H9 (cell line): ENCODE measurements around the gene RNLS. TPM values are rescaled to one million over a fixed set of nuclear protein-coding genes. Genes with fewer than 3 reads are reported as not detected.

Experiments used
- DNase-seq: peaks from one replicate; pipeline ENCODE4 v3.0.0-alpha.2; 2017
- H2AFZ ChIP-seq: one replicate; pipeline ENCODE4 v1.6.1; 2013; ENCODE audit warnings: mild to moderate bottlenecking, low read length, control low read depth, moderate library complexity
- H2AK5ac ChIP-seq: 2 replicates; pipeline ENCODE4 v1.6.1; 2013; ENCODE audit warnings: low read length, control low read depth, mixed read lengths; ENCODE audit not compliant: insufficient read length
- H2BK120ac ChIP-seq: one replicate; pipeline ENCODE4 v1.6.1; 2013; ENCODE audit warnings: low read depth, mild to moderate bottlenecking, low read length, control low read depth, inconsistent platforms; ENCODE audit not compliant: poor library complexity, severe bottlenecking
- H2BK12ac ChIP-seq: 2 replicates; pipeline ENCODE4 v1.6.1; 2013; ENCODE audit warnings: low read length, control low read depth, mixed read lengths, low read depth; ENCODE audit not compliant: insufficient read length
- H2BK15ac ChIP-seq: 2 replicates; pipeline ENCODE4 v1.6.1; 2013; ENCODE audit warnings: low read depth, low read length, control low read depth
- H2BK20ac ChIP-seq: one replicate; pipeline ENCODE4 v1.6.1; 2013; ENCODE audit warnings: low read depth, mild to moderate bottlenecking, low read length, control low read depth, inconsistent platforms; ENCODE audit not compliant: poor library complexity, severe bottlenecking
- H2BK5ac ChIP-seq: 2 replicates; pipeline ENCODE4 v1.6.1; 2013; ENCODE audit warnings: low read length, control low read depth, mixed read lengths; ENCODE audit not compliant: insufficient read length
- H3K14ac ChIP-seq: 2 replicates; pipeline ENCODE4 v1.6.1; 2013; ENCODE audit warnings: low read length, control low read depth; ENCODE audit not compliant: insufficient read depth
- H3K18ac ChIP-seq: 2 replicates; pipeline ENCODE4 v1.6.1; 2013; ENCODE audit warnings: low read depth, mild to moderate bottlenecking, mixed read lengths, low read length, control low read depth; ENCODE audit not compliant: insufficient read length
- H3K23ac ChIP-seq: 2 replicates; pipeline ENCODE4 v1.6.1; 2013; ENCODE audit warnings: low read length, control low read depth, mixed read lengths, low read depth; ENCODE audit not compliant: insufficient read length
- H3K23me2 ChIP-seq: 2 replicates; pipeline ENCODE4 v1.6.1; 2013; ENCODE audit warnings: low read depth, mild to moderate bottlenecking, mixed read lengths, low read length, control low read depth; ENCODE audit not compliant: insufficient read length, poor library complexity, severe bottlenecking
- H3K27ac ChIP-seq: 2 replicates; pipeline ENCODE4 v1.5.1; 2013; ENCODE audit warnings: low read length, control low read depth, mixed read lengths, low read depth; ENCODE audit not compliant: insufficient read length
- H3K27me3 ChIP-seq: 2 replicates; pipeline ENCODE4 v1.6.1; 2013; ENCODE audit warnings: low read length, control low read depth, inconsistent platforms; ENCODE audit not compliant: insufficient read depth
- H3K4ac ChIP-seq: 2 replicates; pipeline ENCODE4 v1.6.1; 2013; ENCODE audit warnings: low read depth, mild to moderate bottlenecking, control low read depth, inconsistent platforms, low read length, moderate library complexity
- H3K4me1 ChIP-seq: 2 replicates; pipeline ENCODE4 v1.6.1; 2013; ENCODE audit warnings: low read length, control low read depth, inconsistent platforms; ENCODE audit not compliant: insufficient read depth
- H3K4me2 ChIP-seq: 2 replicates; pipeline ENCODE4 v1.6.1; 2013; ENCODE audit warnings: low read length, control low read depth, mixed read lengths; ENCODE audit not compliant: insufficient read length, insufficient read depth
- H3K56ac ChIP-seq: 2 replicates; pipeline ENCODE4 v1.6.1; 2013; ENCODE audit warnings: low read depth, mild to moderate bottlenecking, mixed read lengths, low read length, control low read depth; ENCODE audit not compliant: insufficient read length
- H3K79me1 ChIP-seq: 2 replicates; pipeline ENCODE4 v1.6.1; 2013; ENCODE audit warnings: low read depth, mild to moderate bottlenecking, moderate library complexity, low read length, control low read depth, inconsistent platforms; ENCODE audit not compliant: insufficient read depth, poor library complexity, severe bottlenecking
- H3K79me2 ChIP-seq: 2 replicates; pipeline ENCODE4 v1.6.1; 2013; ENCODE audit warnings: low read length, control low read depth, inconsistent platforms; ENCODE audit not compliant: insufficient read depth
- H3K9ac ChIP-seq: 2 replicates; pipeline ENCODE4 v1.6.1; 2013; ENCODE audit warnings: low read length, control low read depth, mixed read lengths; ENCODE audit not compliant: insufficient read length; ENCODE audit errors: extremely low read depth
- H3K9me3 ChIP-seq: one replicate; pipeline ENCODE4 v1.6.1; 2013; ENCODE audit warnings: low read depth, low read length, inconsistent platforms; ENCODE audit not compliant: control insufficient read depth
- H3T11ph ChIP-seq: one replicate; pipeline ENCODE4 v1.6.1; 2013; ENCODE audit warnings: mild to moderate bottlenecking, low read length, control low read depth, inconsistent platforms
- H4K20me1 ChIP-seq: one replicate; pipeline ENCODE4 v1.6.1; 2013; ENCODE audit not compliant: control insufficient read depth, insufficient read length, insufficient read depth
- H4K5ac ChIP-seq: 2 replicates; pipeline ENCODE4 v1.6.1; 2013; ENCODE audit warnings: low read depth, mild to moderate bottlenecking, mixed read lengths, low read length, control low read depth; ENCODE audit not compliant: insufficient read length
- H4K8ac ChIP-seq: replicated peaks from 2 replicates; pipeline ENCODE4 v1.6.1; 2013; ENCODE audit warnings: low read length, control low read depth, mixed read lengths, low read depth; ENCODE audit not compliant: insufficient read length
- H4K91ac ChIP-seq: 2 replicates; pipeline ENCODE4 v1.6.1; 2013; ENCODE audit warnings: low read depth, mild to moderate bottlenecking, moderate library complexity, mixed read lengths, low read length, control low read depth; ENCODE audit not compliant: insufficient read length
- H3K27ac Mint-ChIP-seq, 3 experiments: 2 replicates in 2 of 3; 3 replicates in 1 of 3; pipeline ENCODE4 v1.8.0; 2020 to 2021; ENCODE audit warnings: mixed read lengths in 3 of 3, mild to moderate bottlenecking in 1 of 3, moderate library complexity in 1 of 3
- H3K27me3 Mint-ChIP-seq: 2 replicates; pipeline ENCODE4 v1.8.0; 2021; ENCODE audit warnings: low read depth, mild to moderate bottlenecking, moderate library complexity, mixed read lengths
- H3K36me3 Mint-ChIP-seq, 3 experiments: 2 replicates in 2 of 3; 3 replicates in 1 of 3; pipeline ENCODE4 v1.8.0; 2020 to 2021; ENCODE audit warnings: low read depth in 3 of 3, mixed read lengths in 3 of 3; ENCODE audit not compliant: insufficient read depth in 1 of 3
- H3K4me1 Mint-ChIP-seq, 2 experiments: 2 replicates each; pipeline ENCODE4 v1.8.0; 2020; ENCODE audit warnings: mixed read lengths in 2 of 2
- H3K4me3 Mint-ChIP-seq, 2 experiments: 2 replicates in 1 of 2; 3 replicates in 1 of 2; pipeline ENCODE4 v1.8.0; 2020 to 2021; ENCODE audit warnings: mild to moderate bottlenecking in 2 of 2, mixed read lengths in 2 of 2, moderate library complexity in 1 of 2
- H3K9me3 Mint-ChIP-seq, 2 experiments: 2 replicates in 1 of 2; 3 replicates in 1 of 2; pipeline ENCODE4 v1.8.0; 2020; ENCODE audit warnings: mild to moderate bottlenecking in 2 of 2, mixed read lengths in 2 of 2, moderate library complexity in 1 of 2
- CTCF ChIP-seq: fragments of 200-600 bp; sonication (generic); conservative IDR thresholded peaks from 3 replicates; pipeline ENCODE4 v1.8.0; 2021; ENCODE audit warnings: antibody characterized with exemption, mild to moderate bottlenecking
- WGBS: extraction: QIAGEN DNeasy Blood & Tissue Kit; methylation state at CpG from one replicate; pipeline ENCODE4 v1.1.7; 2013; ENCODE audit warnings: missing lambda C conversion rate, low lambda C conversion rate, mixed read lengths; ENCODE audit not compliant: insufficient read length; ENCODE audit errors: extremely low coverage; 5-methylcytosine and 5-hydroxymethylcytosine counted together
- total RNA-seq: library from RNA; stranded (reverse); gene quantifications from 2 replicates; pipeline ENCODE4 v1.2.1, GENCODE V29; 2021

RNLS gene
- total RNA-seq, 1 experiment from 2014 or later = 7.5 TPM

DNA sequence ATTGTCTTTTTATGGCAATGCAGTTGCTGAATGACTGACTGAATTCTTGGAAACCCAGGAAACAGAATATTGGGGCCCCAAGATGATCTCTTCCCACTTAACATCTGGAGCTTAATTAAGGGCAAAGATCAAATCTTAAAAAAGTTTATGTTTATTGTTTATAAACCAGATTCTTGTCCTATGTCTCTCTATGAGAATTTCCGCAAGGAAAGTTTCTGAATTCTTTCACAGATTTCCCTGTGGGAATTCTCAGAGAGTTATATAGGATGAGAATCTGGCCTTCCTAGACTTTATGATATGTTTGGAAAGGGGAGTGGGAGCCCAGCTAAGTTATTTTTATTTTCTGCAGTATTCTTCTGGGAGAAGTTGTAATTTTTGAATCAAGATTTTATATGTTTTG lies 166.3 kb downstream of the RNLS start:
- no peak overlapping the region for H2AK5ac ChIP-seq
- H2AFZ ChIP-seq = no peak overlapping the region
- no peak overlapping the region for H3K23ac ChIP-seq
- H3T11ph ChIP-seq = no peak overlapping the region
- H3K9ac ChIP-seq = no peak overlapping the region
- no peak overlapping the region for H3K27ac ChIP-seq
- H3K9me3 ChIP-seq = no peaks in the 10 kb centered on the region
- H3K27me3 Mint-ChIP-seq = no peaks in the 10 kb centered on the region
- H3K4me3 Mint-ChIP-seq = no peak overlapping the region
- no peaks in the 10 kb centered on the region for H4K20me1 ChIP-seq
- H3K27ac Mint-ChIP-seq = no peak overlapping the region
- H3K9me3 Mint-ChIP-seq = no peaks in the 10 kb centered on the region
- no peaks in the 10 kb centered on the region for H3K4me1 ChIP-seq
- no peaks in the 10 kb centered on the region for H3K79me2 ChIP-seq
- no peak overlapping the region for H3K4me2 ChIP-seq
- H2BK5ac ChIP-seq = no peak overlapping the region
- H2BK120ac ChIP-seq = no peak overlapping the region
- H3K4ac ChIP-seq = no peak overlapping the region
- H3K36me3 Mint-ChIP-seq = no peaks in the 10 kb centered on the region
- H2BK12ac ChIP-seq = no peak overlapping the region
- H4K91ac ChIP-seq = no peak overlapping the region
- no peak overlapping the region for H4K5ac ChIP-seq
- H3K79me1 ChIP-seq = no peaks in the 10 kb centered on the region
- H2BK20ac ChIP-seq = no peak overlapping the region
- no peak overlapping the region for H4K8ac ChIP-seq
- WGBS = no CpG with 5 or more reads among the region's 1 CpG
- H3K4me1 Mint-ChIP-seq = peaks cover 10 to 19% of the 10 kb centered on the region in 2 experiments
- no peaks in the 10 kb centered on the region for H3K23me2 ChIP-seq
- no peak overlapping the region for H3K18ac ChIP-seq
- H3K27me3 ChIP-seq = no peaks in the 10 kb centered on the region
- no peak overlapping the region for H2BK15ac ChIP-seq
- DNase-seq = no peak
- no peak for TF ChIP-seq CTCF
- no peak overlapping the region for H3K14ac ChIP-seq
- H3K56ac ChIP-seq = no peak overlapping the region
